Cardiac muscle cell (in vitro differentiated cells and primary cell): Measurements from ENCODE around the gene TMA7B. TPM values are rescaled to one million over a fixed set of nuclear protein-coding genes. Genes with fewer than 3 reads are reported as not detected.
A peak's percentile ranks its signal among the peaks of the same experiment; 100 is the strongest.

Source experiments
- DNase-seq, 2 donors: peaks; one replicate each; pipeline versions ENCODE4 v3.0.0 to v3.0.0-alpha.2; 2010 to 2017; ENCODE audit warnings: low read depth in 1 of 2, low spot score in 1 of 2
- H3K27ac ChIP-seq: fragments of 200-600 bp; sonication (generic); 2 replicates; pipeline ENCODE4 v1.5.1; 2016
- H3K27me3 ChIP-seq: fragments of 200-600 bp; sonication (generic); 2 replicates; pipeline ENCODE4 v1.6.0; 2016; ENCODE audit warnings: control low read depth
- H3K36me3 ChIP-seq: fragments of 200-600 bp; sonication (generic); 2 replicates; pipeline ENCODE4 v1.5.1; 2016; ENCODE audit warnings: control low read depth
- H3K4me1 ChIP-seq: fragments of 200-600 bp; sonication (generic); 2 replicates; pipeline ENCODE4 v1.8.1; 2017; ENCODE audit warnings: low read depth, mild to moderate bottlenecking, mixed run types
- H3K4me3 ChIP-seq: fragments of 200-600 bp; sonication (generic); 2 replicates; pipeline ENCODE4 v1.5.1; 2016; ENCODE audit warnings: mild to moderate bottlenecking
- H3K9me3 ChIP-seq: fragments of 200-600 bp; sonication (generic); 2 replicates; pipeline ENCODE4 v1.5.1; 2017; ENCODE audit warnings: low read depth, mild to moderate bottlenecking, control low read depth
- CTCF ChIP-seq: IDR thresholded peaks from 2 replicates; pipeline ENCODE4 v1.5.1; 2012; ENCODE audit warnings: low read depth, mild to moderate bottlenecking, low read length
- polyA plus RNA-seq: library from polyadenylated mRNA; unstranded; fragments of >200 nt; fragmentation: Nextera tagmentation; extraction: Ambion mirVana; gene quantifications from 2 replicates; pipeline ENCODE4 v1.2.1, GENCODE V29; 2016
- total RNA-seq: library from RNA; depleted of rRNA; stranded (reverse); fragments of >200 nt; gene quantifications from 2 replicates; pipeline ENCODE4 v1.2.3, GENCODE V29; 2016

TMA7B gene
- total and polyA plus RNA-seq, 2 experiments from 2014 or later = not detected

- DNase-seq = no peak
- Histone ChIP-seq H3K27ac (no peak overlapping the region), H3K9me3 (no peaks in the 10 kb centered on the region), H3K4me1 (no peaks in the 10 kb centered on the region), H3K27me3 (no peaks in the 10 kb centered on the region), H3K4me3 (no peak overlapping the region), H3K36me3 (no peaks in the 10 kb centered on the region)
- TF ChIP-seq CTCF = no peak
Measured at GRCh38 chr22:39938509-39939111, 21.6 kb upstream of the TMA7B start.

- no peaks in the 10 kb centered on the region for H3K27me3 ChIP-seq
- no peaks in the 10 kb centered on the region for H3K36me3 ChIP-seq
- H3K4me1 ChIP-seq = no peaks in the 10 kb centered on the region
- no peak for DNase-seq
- no peak for TF ChIP-seq CTCF
- no peaks in the 10 kb centered on the region for H3K9me3 ChIP-seq
- H3K27ac ChIP-seq = no peak overlapping the region
- H3K4me3 ChIP-seq = no peak overlapping the region
Measured at GRCh38 chr22:39939830-39940229, 20.4 kb upstream of the TMA7B start.

GRCh38 chr22:39940757-39941305 is 19.4 kb upstream of the TMA7B start:
- TF ChIP-seq CTCF = no peak
- DNase-seq = no peak
- Histone ChIP-seq H3K27me3 (no peaks in the 10 kb centered on the region), H3K9me3 (no peaks in the 10 kb centered on the region), H3K4me3 (no peak overlapping the region), H3K4me1 (peaks cover 7% of the 10 kb centered on the region), H3K27ac (no peak overlapping the region), H3K36me3 (no peaks in the 10 kb centered on the region)

- H3K4me3 ChIP-seq = no peak overlapping the region
- TF ChIP-seq CTCF = no peak
- no peak overlapping the region for H3K27ac ChIP-seq
- H3K36me3 ChIP-seq = no peaks in the 10 kb centered on the region
- no peaks in the 10 kb centered on the region for H3K27me3 ChIP-seq
- no peaks in the 10 kb centered on the region for H3K9me3 ChIP-seq
- peaks cover 15% of the 10 kb centered on the region for H3K4me1 ChIP-seq
- no peak for DNase-seq
Measured at GRCh38 chr22:39941601-39942000, 18.6 kb upstream of the TMA7B start.

- TF ChIP-seq CTCF = no peak
- no peak overlapping the region for H3K4me3 ChIP-seq
- H3K27ac ChIP-seq = no peak overlapping the region
- DNase-seq = peak in 1 of 2 donors; percentile 23
- peaks cover 25% of the 10 kb centered on the region for H3K4me1 ChIP-seq
- H3K9me3 ChIP-seq = no peaks in the 10 kb centered on the region
- no peaks in the 10 kb centered on the region for H3K27me3 ChIP-seq
- H3K36me3 ChIP-seq = no peaks in the 10 kb centered on the region
Measured at GRCh38 chr22:39942439-39943230, 17.6 kb upstream of the TMA7B start.
